MM.1S (cell line): ENCODE data around the gene C2orf69.

Source experiments
- DNase-seq: peaks from one replicate; pipeline ENCODE4 v3.0.0-alpha.2; 2015
- H2AFZ ChIP-seq: fragments of 300-600 bp; sonication (generic); 2 replicates; pipeline ENCODE4 v1.6.0; 2016; ENCODE audit warnings: antibody characterized with exemption, low read length
- H3F3A ChIP-seq: fragments of 300-600 bp; sonication (generic); 2 replicates; pipeline ENCODE4 v1.6.1; 2016; ENCODE audit warnings: mild to moderate bottlenecking, antibody characterized with exemption, low read length, moderate library complexity, mixed read lengths; ENCODE audit not compliant: insufficient read depth
- H3K27ac ChIP-seq: fragments of 300-600 bp; sonication (generic); 2 replicates; pipeline ENCODE4 v1.5.1; 2016; ENCODE audit warnings: mild to moderate bottlenecking, low read length
- H3K27me3 ChIP-seq: fragments of 300-600 bp; sonication (generic); replicated peaks from 2 replicates; pipeline ENCODE4 v1.6.0; 2016; ENCODE audit warnings: low read length; ENCODE audit not compliant: insufficient read depth
- H3K36me3 ChIP-seq: fragments of 300-600 bp; sonication (generic); replicated peaks from 2 replicates; pipeline ENCODE4 v1.6.1; 2016; ENCODE audit warnings: mild to moderate bottlenecking, low read length, mixed read lengths; ENCODE audit not compliant: insufficient read depth
- H3K4me1 ChIP-seq: fragments of 300-600 bp; sonication (generic); 2 replicates; pipeline ENCODE4 v1.6.1; 2016; ENCODE audit warnings: low read length, mixed read lengths
- H3K4me2 ChIP-seq: fragments of 300-600 bp; sonication (generic); 2 replicates; pipeline ENCODE4 v1.6.0; 2016; ENCODE audit warnings: low read depth, low read length
- H3K4me3 ChIP-seq: fragments of 300-600 bp; sonication (generic); 2 replicates; pipeline ENCODE4 v1.5.1; 2016; ENCODE audit warnings: low read length, mixed read lengths
- H3K79me2 ChIP-seq: fragments of 300-600 bp; sonication (generic); 2 replicates; pipeline ENCODE4 v1.6.1; 2016; ENCODE audit warnings: mixed run types, low read length, mixed read lengths
- H3K9ac ChIP-seq: fragments of 300-600 bp; sonication (generic); 2 replicates; pipeline ENCODE4 v1.6.1; 2016; ENCODE audit warnings: low read length, mixed read lengths
- H3K9me2 ChIP-seq: fragments of 300-600 bp; sonication (generic); replicated peaks from 2 replicates; pipeline ENCODE4 v1.6.1; 2016; ENCODE audit warnings: mild to moderate bottlenecking, low read length, mixed read lengths; ENCODE audit not compliant: insufficient read depth
- H3K9me3 ChIP-seq: fragments of 300-600 bp; sonication (generic); replicated peaks from 2 replicates; pipeline ENCODE4 v1.6.1; 2016; ENCODE audit warnings: mild to moderate bottlenecking, low read length, mixed read lengths; ENCODE audit not compliant: insufficient read depth
- H4K20me1 ChIP-seq: fragments of 300-600 bp; sonication (generic); 2 replicates; pipeline ENCODE4 v1.6.1; 2016; ENCODE audit warnings: mild to moderate bottlenecking, low read length, moderate library complexity, mixed read lengths; ENCODE audit not compliant: insufficient read depth
- EZH2 ChIP-seq: fragments of 300-600 bp; sonication (generic); optimal IDR thresholded peaks from 2 replicates; pipeline ENCODE3; 2017; ENCODE audit warnings: low read depth, mild to moderate bottlenecking, antibody characterized with exemption, low read length, mixed read lengths
- EZH2phosphoT487 ChIP-seq: fragments of 300-600 bp; sonication (generic); IDR thresholded peaks from 2 replicates; pipeline ENCODE4 v1.6.1; 2018; ENCODE audit warnings: antibody characterized with exemption, low read length
- TF ChIP-seq, protein P1 (sequence below): fragments of 300-600 bp; sonication (generic); IDR thresholded peaks from 2 replicates; pipeline ENCODE4 v1.5.1; 2016; ENCODE audit warnings: antibody characterized with exemption, low read length, mixed read lengths

The C2orf69 gene

DNA sequence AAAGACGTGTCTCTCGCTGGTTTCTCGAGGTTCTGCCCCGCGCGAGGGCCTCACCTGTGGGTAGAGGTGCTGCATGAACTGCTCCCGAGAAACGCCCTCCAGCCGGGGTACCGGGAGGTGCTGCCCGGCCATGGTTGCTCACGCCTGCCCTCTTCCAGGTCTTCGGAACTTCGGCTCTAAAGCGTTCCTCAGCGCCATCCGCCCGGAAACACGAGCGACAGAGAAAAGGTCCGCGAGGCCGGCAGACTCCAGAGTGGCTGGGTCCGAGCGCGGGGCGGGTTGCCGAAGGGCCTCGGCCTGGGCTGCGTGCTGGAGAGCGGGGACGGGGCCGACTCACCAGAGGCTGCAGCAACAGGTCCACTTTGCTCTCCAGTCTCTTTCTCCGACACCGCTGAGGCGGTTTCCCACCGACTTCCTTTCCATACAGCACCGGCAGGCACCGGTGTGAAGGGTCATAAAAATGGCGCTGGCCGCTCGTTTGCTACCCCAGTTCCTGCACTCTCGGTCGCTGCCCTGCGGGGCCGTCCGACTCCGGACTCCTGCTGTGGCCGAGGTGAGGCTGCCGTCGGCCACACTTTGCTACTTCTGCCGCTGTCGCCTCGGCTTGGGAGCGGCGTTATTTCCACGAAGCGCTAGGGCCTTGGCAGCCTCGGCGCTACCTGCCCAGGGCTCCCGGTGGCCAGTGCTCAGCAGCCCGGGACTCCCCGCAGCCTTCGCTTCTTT, 44.4 kb downstream of the C2orf69 start, which contains the start of the genes MAIP1 and TYW5:
Gene MAIP1 (plus strand): TSS at position 244 of the 723 bp plus-strand sequence. CDS start 217 bp downstream, at position 461.
Gene TYW5 (minus strand): TSS at position 153 of the 723 bp plus-strand sequence. CDS start 21 bp downstream, at position 132.
- TF ChIP-seq, protein P1, sequence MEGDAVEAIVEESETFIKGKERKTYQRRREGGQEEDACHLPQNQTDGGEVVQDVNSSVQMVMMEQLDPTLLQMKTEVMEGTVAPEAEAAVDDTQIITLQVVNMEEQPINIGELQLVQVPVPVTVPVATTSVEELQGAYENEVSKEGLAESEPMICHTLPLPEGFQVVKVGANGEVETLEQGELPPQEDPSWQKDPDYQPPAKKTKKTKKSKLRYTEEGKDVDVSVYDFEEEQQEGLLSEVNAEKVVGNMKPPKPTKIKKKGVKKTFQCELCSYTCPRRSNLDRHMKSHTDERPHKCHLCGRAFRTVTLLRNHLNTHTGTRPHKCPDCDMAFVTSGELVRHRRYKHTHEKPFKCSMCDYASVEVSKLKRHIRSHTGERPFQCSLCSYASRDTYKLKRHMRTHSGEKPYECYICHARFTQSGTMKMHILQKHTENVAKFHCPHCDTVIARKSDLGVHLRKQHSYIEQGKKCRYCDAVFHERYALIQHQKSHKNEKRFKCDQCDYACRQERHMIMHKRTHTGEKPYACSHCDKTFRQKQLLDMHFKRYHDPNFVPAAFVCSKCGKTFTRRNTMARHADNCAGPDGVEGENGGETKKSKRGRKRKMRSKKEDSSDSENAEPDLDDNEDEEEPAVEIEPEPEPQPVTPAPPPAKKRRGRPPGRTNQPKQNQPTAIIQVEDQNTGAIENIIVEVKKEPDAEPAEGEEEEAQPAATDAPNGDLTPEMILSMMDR: no peak
- TF ChIP-seq EZH2: no peak
- TF ChIP-seq EZH2phosphoT487: no peak

DNA sequence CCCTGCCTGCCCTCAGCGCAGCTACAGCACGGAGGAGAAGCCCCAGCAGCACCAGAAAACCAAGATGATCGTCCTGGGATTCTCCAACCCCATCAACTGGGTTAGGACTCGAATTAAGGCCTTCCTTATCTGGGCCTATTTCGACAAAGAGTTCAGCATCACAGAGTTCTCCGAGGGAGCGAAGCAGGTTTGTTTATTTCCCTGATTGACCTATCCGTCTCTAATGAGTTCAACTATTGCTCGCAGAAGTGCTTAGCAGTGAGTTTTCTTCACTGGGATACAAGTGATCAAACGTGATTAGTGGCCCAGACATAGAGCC, 44.9 kb downstream of the C2orf69 start:
- H3K4me1 ChIP-seq: peaks cover 5% of the 10 kb centered on the region; the same call in 1 of the 2 replicates
- H3K79me2 ChIP-seq: peaks cover 70% of the 10 kb centered on the region
- H3K36me3 ChIP-seq: peaks cover 5% of the 10 kb centered on the region; the same call in 1 of the 2 replicates
- peak overlapping the region; percentile 66 for H2AFZ ChIP-seq
- H3K9me2 ChIP-seq: no peaks in the 10 kb centered on the region
- no peaks in the 10 kb centered on the region for H3F3A ChIP-seq
- H4K20me1 ChIP-seq: no peaks in the 10 kb centered on the region
- H3K27me3 ChIP-seq: no peaks in the 10 kb centered on the region
- peak overlapping the region; percentile 87 for H3K4me3 ChIP-seq
- no peaks in the 10 kb centered on the region for H3K9me3 ChIP-seq
- H3K4me2 ChIP-seq: peak overlapping the region; percentile 73
- no peak for DNase-seq
- TF ChIP-seq EZH2phosphoT487: no peak
- TF ChIP-seq, protein P1: no peak
- TF ChIP-seq EZH2: no peak
- peak overlapping the region; percentile 89 for H3K9ac ChIP-seq
- H3K27ac ChIP-seq: peak overlapping the region; percentile 84; the same call in 1 of the 2 replicates

More for the DNA sequence above, 44.4 kb downstream of the C2orf69 start, which contains the start of the genes MAIP1 and TYW5:
- Histone ChIP-seq H2AFZ (peak within 1 kb of the TSS; percentile 66), H3F3A (no peaks in the 10 kb centered on the region), H3K27me3 (no peaks in the 10 kb centered on the region), H3K27ac (peak within 1 kb of the TSS; percentile 84; the same call in 1 of the 2 replicates), H3K9ac (peak within 1 kb of the TSS; percentile 89), H3K79me2 (peaks cover 74% of the 10 kb centered on the region), H3K9me2 (no peaks in the 10 kb centered on the region), H4K20me1 (no peaks in the 10 kb centered on the region), H3K4me1 (peaks cover 5% of the 10 kb centered on the region; the same call in 1 of the 2 replicates), H3K4me3 (peak within 1 kb of the TSS; percentile 87), H3K36me3 (peaks cover 5% of the 10 kb centered on the region; the same call in 1 of the 2 replicates), H3K9me3 (no peaks in the 10 kb centered on the region), H3K4me2 (peak within 1 kb of the TSS; percentile 73)
- DNase-seq: peak; percentile 81

DNA sequence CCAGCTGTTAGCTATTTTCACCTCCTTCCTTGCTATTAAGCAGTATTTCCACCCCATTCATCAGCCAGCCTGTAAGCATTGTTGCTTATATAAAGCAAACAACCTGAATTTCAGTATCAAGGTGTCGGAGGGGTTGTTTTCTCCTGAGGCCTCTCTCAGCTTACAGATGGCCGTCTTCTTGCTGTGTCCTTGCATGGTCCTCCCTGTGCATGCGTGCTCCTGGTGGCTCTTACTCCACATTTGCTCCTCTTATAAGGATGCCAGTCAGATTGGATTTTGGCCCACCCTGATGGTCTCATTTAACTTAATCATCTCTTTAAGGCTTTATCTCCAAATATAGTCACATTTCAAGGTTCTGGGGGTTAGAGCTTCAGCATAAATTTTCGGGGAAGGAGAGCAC, 46.9 kb downstream of the C2orf69 start:
- Histone ChIP-seq H3K4me1 (peaks cover 5% of the 10 kb centered on the region; the same call in 1 of the 2 replicates), H3F3A (no peaks in the 10 kb centered on the region), H2AFZ (no peak overlapping the region), H3K9ac (no peak overlapping the region), H3K36me3 (peaks cover 13% of the 10 kb centered on the region; the same call in 1 of the 2 replicates), H3K9me2 (no peaks in the 10 kb centered on the region), H3K27me3 (no peaks in the 10 kb centered on the region), H3K79me2 (peaks cover 59% of the 10 kb centered on the region), H3K9me3 (no peaks in the 10 kb centered on the region), H3K4me2 (no peak overlapping the region), H3K27ac (no peak overlapping the region), H4K20me1 (no peaks in the 10 kb centered on the region), H3K4me3 (no peak overlapping the region)
- DNase-seq: no peak
- TF ChIP-seq, protein P1: no peak
- TF ChIP-seq EZH2phosphoT487 (no peak), EZH2 (no peak)
